Epithelial cell of prostate (primary cell): ENCODE results near the gene IKZF2.
A peak's percentile ranks its signal among the peaks of the same experiment; 100 is the strongest.

Experiments
- DNase-seq: peaks from one replicate; pipeline ENCODE4 v3.0.0-alpha.2; 2011; ENCODE audit warnings: low read depth, low spot score
- H3K27ac ChIP-seq: fragments of 450-650 bp; 2 replicates; pipeline ENCODE4 v1.5.1; 2017; ENCODE audit warnings: mild to moderate bottlenecking

The IKZF2 gene

DNA sequence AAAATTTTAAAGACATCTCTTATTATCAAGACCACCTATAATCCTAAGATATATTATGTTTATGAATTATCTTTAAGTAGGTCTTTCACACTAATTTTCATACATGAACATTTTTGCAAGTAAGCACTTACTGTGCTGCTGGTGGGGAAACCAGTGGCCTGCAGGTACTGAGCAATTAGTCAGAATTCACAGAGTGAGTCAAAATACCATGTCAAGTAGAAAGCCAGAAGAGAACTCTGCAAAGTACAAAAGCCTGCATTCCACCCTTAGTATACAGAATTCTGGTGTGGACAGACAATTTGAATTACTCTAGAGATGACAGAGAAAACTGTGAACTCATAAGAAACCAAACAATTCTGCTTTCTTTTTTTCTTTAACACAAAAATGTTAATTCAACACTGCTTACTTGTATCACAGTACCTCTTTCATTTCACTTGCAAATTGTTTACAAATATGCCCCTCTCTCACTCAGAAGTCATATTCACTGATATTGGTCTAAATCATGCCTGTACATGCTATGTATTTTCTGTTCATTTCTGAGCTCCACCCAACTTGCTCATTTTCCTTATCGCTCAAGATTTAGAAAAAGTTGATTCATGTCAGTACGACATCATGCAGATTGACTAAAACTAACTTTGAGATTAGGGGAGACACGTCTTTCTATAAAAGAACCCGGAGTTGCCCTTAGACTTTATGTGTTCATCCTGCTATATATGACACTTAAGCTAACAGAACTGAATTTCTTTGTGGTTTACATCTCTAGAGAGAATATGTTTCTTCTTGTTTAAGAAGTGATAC, 182.9 kb downstream of the IKZF2 start:
- no peak for DNase-seq

GRCh38 chr2:212966884-212967283, 184.5 kb downstream of the IKZF2 start:
- no peak overlapping the region for H3K27ac ChIP-seq
- no peak for DNase-seq

More for the DNA sequence above, 182.9 kb downstream of the IKZF2 start:
- H3K27ac ChIP-seq: peak overlapping the region; percentile 64

GRCh38 chr2:212962691-212963090, 188.7 kb downstream of the IKZF2 start:
- H3K27ac ChIP-seq: no peak overlapping the region
- DNase-seq: no peak

DNA sequence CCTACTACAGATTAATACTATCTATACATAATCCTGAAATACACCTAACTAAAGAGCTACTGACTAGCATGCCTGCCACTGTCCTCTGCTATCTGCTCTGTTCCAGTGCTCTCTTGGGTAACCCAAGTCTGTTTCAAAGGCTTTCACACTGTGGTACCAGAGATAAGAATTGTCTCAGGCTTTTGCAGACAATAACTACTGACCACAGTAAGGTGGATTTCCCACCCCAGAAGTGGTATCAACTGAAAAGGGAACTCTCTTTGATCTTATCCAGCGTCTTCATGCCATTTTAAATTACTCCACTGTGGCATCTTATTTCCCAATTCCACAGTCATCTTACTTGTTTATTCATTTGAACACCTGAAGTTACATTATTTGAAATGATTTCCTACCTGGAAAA, 190.2 kb downstream of the IKZF2 start:
- H3K27ac ChIP-seq: no peak overlapping the region
- DNase-seq: no peak

- no peak for DNase-seq
- H3K27ac ChIP-seq: peak overlapping the region; percentile 54
Observed at GRCh38 chr2:212960336-212960735, 191.1 kb downstream of the IKZF2 start.

DNA sequence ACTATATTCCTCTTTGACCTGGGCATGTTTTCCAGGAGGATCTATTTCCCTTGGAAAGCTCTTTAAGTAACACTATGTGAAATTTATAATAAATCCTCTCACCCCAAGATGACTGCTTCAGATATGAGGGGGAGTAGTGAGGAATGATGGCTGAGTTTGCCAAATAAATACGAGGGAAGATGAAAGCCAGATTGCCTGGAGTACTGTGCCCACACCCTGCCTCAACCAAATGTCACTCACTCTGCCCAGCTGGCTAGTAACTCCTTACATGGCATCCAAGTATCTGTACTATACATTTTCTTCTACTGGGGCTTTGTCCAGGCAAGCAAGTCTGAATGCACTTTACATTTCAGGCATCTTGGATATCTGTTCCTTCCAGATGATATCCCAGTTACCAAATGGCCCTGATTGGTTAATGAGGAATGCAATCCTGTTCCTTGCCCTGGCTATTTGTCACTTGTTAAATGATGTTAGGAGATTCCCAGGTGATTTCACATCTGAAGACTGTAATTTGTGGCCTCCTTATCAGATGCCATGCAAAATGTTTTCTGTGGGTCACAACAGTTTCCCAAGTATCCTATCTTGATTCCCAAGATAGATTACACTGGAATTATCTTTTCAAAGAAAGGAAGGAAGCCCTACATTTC, 191.8 kb downstream of the IKZF2 start:
- H3K27ac ChIP-seq: peak overlapping the region; percentile 54
- no peak for DNase-seq

GRCh38 chr2:212958757-212959295, 192.6 kb downstream of the IKZF2 start:
- no peak for DNase-seq
- peak overlapping the region; percentile 54 for H3K27ac ChIP-seq

- peak overlapping the region; percentile 54 for H3K27ac ChIP-seq
- DNase-seq: no peak
Observed at GRCh38 chr2:212958133-212958532, 193.3 kb downstream of the IKZF2 start.

- H3K27ac ChIP-seq: peak overlapping the region; percentile 54
- DNase-seq: no peak
Observed at GRCh38 chr2:212957624-212958023, 193.8 kb downstream of the IKZF2 start.

- no peak for DNase-seq
- H3K27ac ChIP-seq: peak overlapping the region; percentile 54
Observed at GRCh38 chr2:212956665-212957607, 194.5 kb downstream of the IKZF2 start.

DNA sequence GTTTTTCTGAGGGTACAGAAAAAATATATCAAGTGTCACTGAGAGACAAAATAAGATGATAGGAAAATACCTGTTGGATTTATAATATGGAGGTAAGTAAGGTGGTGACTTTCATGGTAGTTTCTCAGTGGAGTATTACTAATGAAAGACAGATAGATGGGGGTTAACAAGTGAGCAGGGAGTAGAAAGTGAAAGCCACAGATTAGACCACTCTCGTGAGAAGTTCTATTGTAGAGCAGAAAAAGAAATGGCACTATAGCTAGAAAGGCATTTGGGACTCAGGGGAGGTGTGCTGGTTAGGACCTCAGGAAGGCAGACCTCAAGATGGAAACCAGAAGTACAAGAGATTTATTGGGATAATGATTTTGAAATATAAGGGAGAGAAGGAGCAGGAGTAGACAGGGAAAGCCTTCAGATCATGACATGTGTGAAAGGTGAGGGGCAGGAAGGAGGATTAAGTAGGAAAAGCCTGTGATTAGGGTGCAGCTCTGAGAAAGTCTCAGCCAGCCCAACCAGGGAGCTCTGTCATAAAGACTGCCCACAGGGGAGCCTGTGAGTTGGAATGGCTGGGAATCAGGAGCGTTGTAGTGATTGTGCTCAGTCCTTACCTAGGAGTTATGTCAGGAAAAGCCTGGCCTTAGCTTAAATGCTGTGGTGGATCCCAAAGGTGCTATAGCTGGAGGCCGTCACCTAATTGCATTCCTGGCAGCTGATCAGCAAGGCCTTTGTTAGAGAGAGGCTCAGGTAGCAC, 198.1 kb downstream of the IKZF2 start:
- no peak for DNase-seq
- H3K27ac ChIP-seq: no peak overlapping the region

DNA sequence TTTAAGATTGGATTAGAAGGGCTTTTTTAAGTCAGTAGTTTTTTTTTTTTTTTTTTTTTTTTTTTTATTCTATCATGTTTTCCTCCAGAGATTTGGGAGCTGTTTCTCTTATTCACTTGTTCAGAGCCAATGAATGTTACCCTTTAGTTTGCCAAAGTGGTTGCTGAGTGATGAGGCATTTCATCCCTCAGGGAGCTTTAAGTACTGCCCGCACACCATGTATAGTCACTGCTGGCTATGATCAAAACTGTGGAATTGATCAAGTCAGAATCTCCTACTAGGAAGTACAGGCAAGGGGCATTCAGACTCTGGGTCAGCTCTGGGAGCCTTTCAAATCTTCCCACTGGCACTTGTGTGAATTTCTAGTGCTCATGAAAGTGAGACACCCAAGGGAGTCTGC, 201.6 kb downstream of the IKZF2 start:
- no peak for DNase-seq
- H3K27ac ChIP-seq: no peak overlapping the region
